GM20000 (cell line): ENCODE data around the gene CSRP1.

Source experiments
- DNase-seq: peaks from one replicate; pipeline ENCODE4 v3.0.0; 2012; ENCODE audit warnings: low spot score
- CTCF ChIP-seq: IDR thresholded peaks from 2 replicates; pipeline ENCODE4 v1.5.1; 2012; ENCODE audit warnings: mild to moderate bottlenecking, control low read depth; ENCODE audit errors: extremely low read depth, missing control alignments

CSRP1 gene

DNA sequence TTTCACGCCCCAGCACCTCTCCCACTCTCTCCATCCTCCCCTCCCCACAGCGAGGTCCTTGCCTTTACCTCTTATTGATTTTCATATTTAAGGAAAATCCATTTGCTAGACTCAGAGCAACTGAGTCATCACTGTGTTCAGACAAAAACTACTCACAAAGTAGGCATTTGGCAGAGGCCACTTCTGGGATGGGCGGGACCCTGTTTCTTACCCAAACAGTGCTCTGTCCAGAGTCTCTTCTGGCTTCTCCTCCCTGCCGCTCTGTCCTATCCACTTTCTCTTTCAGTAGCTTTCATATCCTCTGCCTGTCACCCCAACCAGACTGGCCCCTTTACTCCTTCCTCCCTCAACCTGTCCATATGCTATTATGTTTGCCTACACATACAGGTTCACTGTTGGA lies 29.6 kb upstream of the CSRP1 start:
- peak; percentile 23 for DNase-seq
- TF ChIP-seq CTCF = no peak

- DNase-seq = peak; percentile 6
- TF ChIP-seq CTCF = no peak
Measured at GRCh38 chr1:201535919-201536245, 29.0 kb upstream of the CSRP1 start.

DNA sequence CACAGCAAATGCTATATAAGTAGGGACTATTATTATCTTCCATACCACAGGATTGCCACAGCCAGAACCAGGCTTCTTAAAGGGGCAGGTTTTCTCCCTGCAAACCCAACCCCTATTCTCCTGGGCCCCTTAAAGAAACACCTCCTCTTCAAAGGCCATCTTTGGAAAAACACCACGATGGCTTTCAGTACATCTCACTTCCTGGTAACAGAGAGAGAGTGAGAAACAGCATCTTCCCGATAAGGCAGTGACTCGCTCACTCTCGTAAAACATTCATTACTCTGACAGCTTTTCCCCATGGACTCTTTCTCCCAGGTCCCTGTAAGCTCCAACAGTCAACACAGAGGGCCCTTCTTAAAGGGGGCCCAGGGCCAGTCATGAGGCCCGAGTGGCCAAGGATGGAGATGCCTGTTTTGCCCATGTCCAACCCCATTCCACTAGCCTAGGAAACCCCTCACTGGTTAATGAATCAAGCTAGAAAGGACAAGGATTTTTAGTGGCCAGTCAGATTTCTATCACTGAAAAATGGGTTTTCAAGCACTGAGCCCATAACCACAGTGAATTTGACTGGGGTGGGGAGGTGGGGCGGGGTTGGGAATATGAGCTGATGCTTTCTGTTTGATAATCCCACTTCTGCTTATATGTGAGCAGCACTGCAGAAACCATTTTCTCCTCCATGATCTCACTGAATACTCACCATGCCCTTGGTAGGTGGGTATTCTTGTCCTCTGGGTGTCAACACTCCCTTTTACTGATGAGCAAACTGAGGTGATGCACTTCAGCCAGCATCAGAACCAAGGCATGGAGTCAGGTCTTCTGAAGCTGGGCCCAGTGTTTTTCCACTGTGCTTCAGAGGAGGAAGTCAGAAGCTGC lies 28.4 kb upstream of the CSRP1 start:
- TF ChIP-seq CTCF = no peak
- peak; percentile 12 for DNase-seq

GRCh38 chr1:201533836-201534235 lies 26.9 kb upstream of the CSRP1 start:
- TF ChIP-seq CTCF = no peak
- DNase-seq = peak; percentile 2

GRCh38 chr1:201531551-201532425 lies 24.9 kb upstream of the CSRP1 start:
- peak; percentile 11 for DNase-seq
- TF ChIP-seq CTCF = no peak

DNA sequence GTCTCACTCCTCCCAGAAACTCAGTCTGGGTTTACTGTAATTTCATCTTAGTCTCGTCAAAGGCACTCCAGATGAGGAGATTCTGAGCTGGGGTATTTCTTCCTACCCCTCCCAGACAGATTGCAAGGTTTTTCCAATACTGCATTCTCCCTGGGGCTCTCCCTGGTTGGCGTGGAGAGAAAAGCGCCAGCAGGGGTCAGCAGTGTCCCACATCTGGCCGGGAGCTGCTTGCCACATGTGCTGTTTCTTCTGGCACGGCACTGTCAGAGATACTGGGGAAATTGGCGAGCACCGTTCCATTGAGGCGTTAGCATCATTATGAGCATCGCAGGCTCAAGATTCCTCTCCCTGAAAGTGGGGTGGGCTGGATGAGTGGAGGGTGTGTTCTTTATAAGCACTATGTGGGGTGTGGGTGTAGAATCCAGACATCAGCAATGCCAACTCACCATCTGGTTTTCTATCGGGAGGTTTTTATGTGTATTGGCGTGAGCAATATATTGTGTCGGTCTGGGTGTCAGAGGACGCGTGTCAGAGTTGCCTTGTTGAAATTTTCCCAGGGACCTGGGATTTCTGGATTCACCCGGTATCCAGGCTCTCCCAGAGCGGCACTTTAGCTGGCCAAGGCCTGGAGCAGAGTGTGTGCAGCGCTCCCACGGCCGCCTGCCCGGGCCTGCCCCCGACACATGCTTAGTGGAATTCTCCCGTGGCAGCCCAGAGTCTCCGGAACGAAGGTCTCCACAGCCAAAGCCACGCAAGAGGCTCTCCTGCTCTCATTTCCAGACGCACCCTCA lies 24.0 kb upstream of the CSRP1 start:
- DNase-seq = peak; percentile 75
- TF ChIP-seq CTCF = peak; percentile 73
